Trophoblast cell (in vitro differentiated cells and primary cell): ENCODE measurements around the gene NMNAT1.
"Not testable (repeated sequence)": the region's sequence is repeated elsewhere in the genome, so short reads cannot be mapped to it uniquely, and the experiment has no call there.

ENCODE experiments used
- DNase-seq, 2 donors: peaks; one replicate each; pipeline ENCODE4 v3.0.0-alpha.2; 2016
- H2AFZ ChIP-seq: 2 replicates; pipeline ENCODE4 v1.6.1; 2013; ENCODE audit warnings: low read length, moderate library complexity, mild to moderate bottlenecking; ENCODE audit not compliant: insufficient read depth, poor library complexity
- H2AK5ac ChIP-seq: 2 replicates; pipeline ENCODE4 v1.6.1; 2013; ENCODE audit warnings: mild to moderate bottlenecking, low read length
- H2BK120ac ChIP-seq: 2 replicates; pipeline ENCODE4 v1.6.1; 2013; ENCODE audit warnings: low read length, mild to moderate bottlenecking, moderate library complexity; ENCODE audit not compliant: insufficient read depth, poor library complexity
- H2BK12ac ChIP-seq: 2 replicates; pipeline ENCODE4 v1.6.1; 2013; ENCODE audit warnings: mild to moderate bottlenecking, low read length, moderate library complexity
- H2BK5ac ChIP-seq: 2 replicates; pipeline ENCODE4 v1.6.1; 2013; ENCODE audit warnings: low read length, low read depth, moderate library complexity, mild to moderate bottlenecking; ENCODE audit not compliant: poor library complexity
- H3K14ac ChIP-seq: 2 replicates; pipeline ENCODE4 v1.6.1; 2013; ENCODE audit warnings: mild to moderate bottlenecking, low read length
- H3K18ac ChIP-seq: 2 replicates; pipeline ENCODE4 v1.6.1; 2013; ENCODE audit warnings: mild to moderate bottlenecking, low read length
- H3K23ac ChIP-seq: 2 replicates; pipeline ENCODE4 v1.6.1; 2013; ENCODE audit warnings: low read length
- H3K27ac ChIP-seq: 2 replicates; pipeline ENCODE4 v1.5.1; 2013; ENCODE audit warnings: low read depth, mild to moderate bottlenecking, inconsistent platforms, low read length, moderate library complexity
- H3K27me3 ChIP-seq: 2 replicates; pipeline ENCODE4 v1.6.1; 2013; ENCODE audit warnings: inconsistent platforms, mild to moderate bottlenecking, low read length, moderate library complexity; ENCODE audit not compliant: insufficient read depth
- H3K36me3 ChIP-seq, 2 experiments: 1 replicate in 1 of 2; 2 replicates in 1 of 2; pipeline ENCODE4 v1.6.1; 2013; ENCODE audit warnings: low read length in 2 of 2, mild to moderate bottlenecking in 2 of 2, moderate library complexity in 1 of 2; ENCODE audit not compliant: insufficient read depth in 2 of 2, control insufficient read depth in 1 of 2
- H3K4ac ChIP-seq: 2 replicates; pipeline ENCODE4 v1.6.1; 2013; ENCODE audit warnings: low read depth, mild to moderate bottlenecking, low read length, moderate library complexity
- H3K4me1 ChIP-seq, 2 experiments: 1 replicate in 1 of 2; 2 replicates in 1 of 2; pipeline ENCODE4 v1.6.1; 2013; ENCODE audit warnings: low read length in 2 of 2, mild to moderate bottlenecking in 2 of 2, moderate library complexity in 1 of 2; ENCODE audit not compliant: insufficient read depth in 2 of 2, control insufficient read depth in 1 of 2
- H3K4me2 ChIP-seq: 2 replicates; pipeline ENCODE4 v1.6.1; 2013; ENCODE audit warnings: inconsistent platforms, mild to moderate bottlenecking, low read length, moderate library complexity
- H3K4me3 ChIP-seq: 2 replicates; pipeline ENCODE4 v1.5.1; 2013; ENCODE audit warnings: mild to moderate bottlenecking, low read depth, low read length, inconsistent platforms
- H3K79me1 ChIP-seq: one replicate; pipeline ENCODE4 v1.6.1; 2013; ENCODE audit warnings: low read length
- H3K79me2 ChIP-seq: 2 replicates; pipeline ENCODE4 v1.6.1; 2013; ENCODE audit warnings: low read length, mild to moderate bottlenecking; ENCODE audit not compliant: control insufficient read depth, insufficient read depth, poor library complexity
- H3K9ac ChIP-seq: 2 replicates; pipeline ENCODE4 v1.6.1; 2013; ENCODE audit warnings: mild to moderate bottlenecking, low read length
- H3K9me3 ChIP-seq: 2 replicates; pipeline ENCODE4 v1.6.1; 2013; ENCODE audit warnings: low read depth, mild to moderate bottlenecking, control low read depth, inconsistent platforms, low read length; ENCODE audit not compliant: insufficient read depth
- H4K12ac ChIP-seq: 2 replicates; pipeline ENCODE4 v1.6.1; 2013; ENCODE audit warnings: low read depth, mild to moderate bottlenecking, low read length, moderate library complexity
- H4K8ac ChIP-seq: 2 replicates; pipeline ENCODE4 v1.6.1; 2013; ENCODE audit warnings: low read depth, mild to moderate bottlenecking, low read length, moderate library complexity
- H4K91ac ChIP-seq: one replicate; pipeline ENCODE4 v1.6.1; 2013; ENCODE audit warnings: low read depth, mild to moderate bottlenecking, low read length, moderate library complexity
- WGBS: extraction: QIAGEN DNeasy Blood & Tissue Kit; methylation state at CpG from one replicate; pipeline ENCODE4 v1.1.7; 2013; ENCODE audit warnings: missing lambda C conversion rate; ENCODE audit not compliant: insufficient read length, insufficient coverage; ENCODE audit errors: extremely low coverage; 5-methylcytosine and 5-hydroxymethylcytosine counted together

The NMNAT1 gene

DNA sequence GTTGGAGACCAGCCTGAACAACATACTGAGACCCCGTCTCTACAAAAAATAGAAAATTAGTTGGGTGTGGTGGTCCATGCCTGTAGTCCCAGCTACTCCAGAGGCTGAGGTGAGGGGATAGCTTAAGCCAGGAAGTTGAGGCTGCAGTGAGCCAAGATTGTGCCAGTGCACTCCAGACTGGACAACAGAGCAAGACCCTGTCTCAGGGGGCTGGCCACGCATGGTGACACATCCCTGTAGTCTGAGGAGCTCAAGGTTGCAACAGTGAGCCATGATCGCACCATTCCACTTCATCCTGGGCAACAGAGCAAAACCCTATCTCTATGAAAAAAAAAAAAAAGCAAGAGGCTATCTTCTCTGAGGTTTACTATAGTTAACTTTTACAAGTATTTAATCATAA lies 76.8 kb downstream of the NMNAT1 start:
- Histone ChIP-seq H2AK5ac (no peak overlapping the region), H2BK120ac (no peak overlapping the region), H3K79me1 (no peaks in the 10 kb centered on the region), H3K4me1 (no peaks in the 10 kb centered on the region), H3K27me3 (no peaks in the 10 kb centered on the region), H3K23ac (no peak overlapping the region), H3K4ac (no peak overlapping the region), H3K18ac (no peak overlapping the region), H3K79me2 (no peaks in the 10 kb centered on the region), H3K14ac (no peak overlapping the region), H4K91ac (no peak overlapping the region), H4K12ac (no peak overlapping the region), H3K9ac (no peak overlapping the region), H2BK5ac (no peak overlapping the region), H3K4me2 (no peak overlapping the region), H3K9me3 (no peaks in the 10 kb centered on the region), H3K36me3 (no peaks in the 10 kb centered on the region), H4K8ac (no peak overlapping the region), H2AFZ (no peak overlapping the region), H2BK12ac (no peak overlapping the region), H3K4me3 (no peak overlapping the region), H3K27ac (no peak overlapping the region)
- no peak for DNase-seq
- WGBS = no CpG with 5 or more reads among the region's 3 CpGs

DNA sequence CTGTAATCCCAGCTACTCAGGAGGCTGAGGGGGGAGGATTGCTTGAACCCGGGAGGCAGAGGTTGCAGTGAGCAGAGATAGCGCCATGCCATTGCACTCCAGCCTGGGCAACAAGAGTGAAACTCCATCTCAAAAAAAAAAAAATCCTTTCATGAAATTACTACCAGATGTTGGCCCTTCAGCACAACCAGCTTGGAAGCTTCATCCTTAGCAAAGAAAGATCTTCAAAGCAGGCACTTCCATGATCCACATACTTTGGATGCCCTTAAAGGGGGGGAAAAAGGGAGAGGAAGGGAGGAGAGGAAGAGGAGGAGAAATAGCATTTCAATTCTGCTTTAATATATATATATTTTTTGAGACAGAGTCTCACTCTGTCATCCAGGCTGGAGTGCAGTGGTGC lies 77.4 kb downstream of the NMNAT1 start:
- no CpG with 5 or more reads among the region's 2 CpGs for WGBS
- H3K79me1 ChIP-seq, H4K12ac ChIP-seq, H2BK12ac ChIP-seq, H3K23ac ChIP-seq, H2AFZ ChIP-seq, DNase-seq, H3K9me3 ChIP-seq, H4K8ac ChIP-seq, H3K27ac ChIP-seq, H3K18ac ChIP-seq, H4K91ac ChIP-seq, H3K36me3 ChIP-seq, H3K4me1 ChIP-seq, H3K79me2 ChIP-seq, H3K4ac ChIP-seq, H2BK5ac ChIP-seq, H3K9ac ChIP-seq, H3K14ac ChIP-seq, H3K4me3 ChIP-seq, H3K4me2 ChIP-seq, H3K27me3 ChIP-seq, H2BK120ac ChIP-seq, H2AK5ac ChIP-seq: not testable (repeated sequence)

DNA sequence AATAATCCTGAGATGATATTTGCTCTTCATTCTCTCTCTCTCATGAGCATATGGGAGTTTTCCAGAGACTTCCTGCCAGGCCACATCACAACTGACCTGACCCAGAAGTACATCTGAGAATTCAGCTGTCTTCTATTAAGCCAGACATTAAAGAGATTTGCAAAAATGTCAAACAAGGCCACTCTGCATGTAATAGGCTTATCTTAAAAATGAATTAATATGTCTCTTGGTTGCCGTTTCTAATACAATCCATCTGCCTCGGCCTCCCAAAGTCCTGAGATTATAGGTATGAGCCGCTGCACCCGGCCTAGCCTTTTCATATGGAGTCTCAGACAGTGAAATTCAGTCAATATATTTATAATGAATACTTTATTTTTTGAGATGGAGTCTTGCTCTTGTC lies 78.7 kb downstream of the NMNAT1 start:
- not testable (repeated sequence) for H3K27me3 ChIP-seq, H3K4ac ChIP-seq, H3K4me2 ChIP-seq, H3K79me2 ChIP-seq, H2BK120ac ChIP-seq, H2BK5ac ChIP-seq, H4K91ac ChIP-seq, H3K14ac ChIP-seq, H4K8ac ChIP-seq, H3K36me3 ChIP-seq, H4K12ac ChIP-seq, H3K9me3 ChIP-seq, H3K18ac ChIP-seq, H2BK12ac ChIP-seq, DNase-seq, H3K23ac ChIP-seq, H3K4me3 ChIP-seq, H3K4me1 ChIP-seq, H3K27ac ChIP-seq, H2AFZ ChIP-seq, H3K9ac ChIP-seq, H3K79me1 ChIP-seq, H2AK5ac ChIP-seq
- no CpG with 5 or more reads among the region's 4 CpGs for WGBS

DNA sequence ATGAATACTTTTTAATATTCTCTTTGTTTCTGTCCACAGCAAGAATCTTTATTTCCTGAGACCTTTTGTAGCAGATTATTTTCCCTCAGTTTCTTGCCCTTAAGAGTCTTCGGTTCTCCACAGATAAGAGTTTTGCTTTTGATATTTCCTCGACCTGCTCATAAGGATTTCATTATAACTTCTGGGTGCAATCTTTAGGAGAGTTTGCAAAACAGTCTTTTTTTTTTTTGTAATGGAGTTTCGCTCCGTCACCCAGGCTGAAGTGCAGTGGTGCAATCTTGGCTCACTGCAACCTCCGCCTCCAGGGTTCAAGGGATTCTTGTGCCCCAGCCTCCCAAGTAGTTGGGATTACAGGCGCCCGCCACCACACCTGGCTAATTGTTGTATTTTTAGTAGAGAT lies 79.4 kb downstream of the NMNAT1 start:
- H3K23ac ChIP-seq = no peak overlapping the region
- no CpG with 5 or more reads among the region's 7 CpGs for WGBS
- no peak overlapping the region for H2BK120ac ChIP-seq
- no peak overlapping the region for H3K18ac ChIP-seq
- no peaks in the 10 kb centered on the region for H3K36me3 ChIP-seq
- no peaks in the 10 kb centered on the region for H3K27me3 ChIP-seq
- no peak overlapping the region for H3K4me3 ChIP-seq
- H3K79me1 ChIP-seq = no peaks in the 10 kb centered on the region
- H4K91ac ChIP-seq = no peak overlapping the region
- H4K8ac ChIP-seq = no peak overlapping the region
- H2BK12ac ChIP-seq = no peak overlapping the region
- H4K12ac ChIP-seq = no peak overlapping the region
- no peak overlapping the region for H3K14ac ChIP-seq
- no peak overlapping the region for H2AFZ ChIP-seq
- H2BK5ac ChIP-seq = no peak overlapping the region
- DNase-seq = no peak
- no peaks in the 10 kb centered on the region for H3K4me1 ChIP-seq
- no peak overlapping the region for H3K27ac ChIP-seq
- H3K9me3 ChIP-seq = no peaks in the 10 kb centered on the region
- no peak overlapping the region for H3K9ac ChIP-seq
- H3K4me2 ChIP-seq = no peak overlapping the region
- H3K4ac ChIP-seq = no peak overlapping the region
- no peaks in the 10 kb centered on the region for H3K79me2 ChIP-seq
- no peak overlapping the region for H2AK5ac ChIP-seq
